Chondrocyte (in vitro differentiated cells): ENCODE measurements around the gene ACSF2. TPM values are rescaled to one million over a fixed set of nuclear protein-coding genes. Genes with fewer than 3 reads are reported as not detected.

ENCODE experiments used
- DNase-seq: peaks from one replicate; pipeline ENCODE4 v3.0.0; 2021; ENCODE audit warnings: mixed read lengths, low spot score
- H3K27ac Mint-ChIP-seq: one replicate; pipeline ENCODE4 v1.8.0; 2021; ENCODE audit warnings: mild to moderate bottlenecking, moderate library complexity, mixed read lengths; ENCODE audit not compliant: unreplicated experiment
- H3K27me3 Mint-ChIP-seq: 2 replicates; pipeline ENCODE4 v1.8.0; 2021; ENCODE audit warnings: low read depth, mixed read lengths
- H3K36me3 Mint-ChIP-seq: 2 replicates; pipeline ENCODE4 v1.8.0; 2021; ENCODE audit warnings: low read depth, mixed read lengths
- H3K4me1 Mint-ChIP-seq: 2 replicates; pipeline ENCODE4 v1.8.0; 2021; ENCODE audit warnings: low read depth, mild to moderate bottlenecking, mixed read lengths
- H3K4me3 Mint-ChIP-seq: one replicate; pipeline ENCODE4 v1.8.0; 2021; ENCODE audit warnings: mild to moderate bottlenecking, moderate library complexity, mixed read lengths; ENCODE audit not compliant: unreplicated experiment
- H3K9me3 Mint-ChIP-seq: 2 replicates; pipeline ENCODE4 v1.8.0; 2021; ENCODE audit warnings: low read depth, mixed read lengths
- total RNA-seq: library from RNA; stranded (reverse); gene quantifications from 3 replicates; pipeline ENCODE4 v1.2.1, GENCODE V29; 2021
- TF ChIP-seq, protein P1 (sequence below): fragments of 200-600 bp; sonication (generic); IDR thresholded peaks from 2 replicates; pipeline ENCODE4 v1.5.0; 2021; ENCODE audit warnings: antibody characterized with exemption, mild to moderate bottlenecking, moderate library complexity

The ACSF2 gene
- total RNA-seq, 1 donor from 2014 or later, result 17.4 TPM

DNA sequence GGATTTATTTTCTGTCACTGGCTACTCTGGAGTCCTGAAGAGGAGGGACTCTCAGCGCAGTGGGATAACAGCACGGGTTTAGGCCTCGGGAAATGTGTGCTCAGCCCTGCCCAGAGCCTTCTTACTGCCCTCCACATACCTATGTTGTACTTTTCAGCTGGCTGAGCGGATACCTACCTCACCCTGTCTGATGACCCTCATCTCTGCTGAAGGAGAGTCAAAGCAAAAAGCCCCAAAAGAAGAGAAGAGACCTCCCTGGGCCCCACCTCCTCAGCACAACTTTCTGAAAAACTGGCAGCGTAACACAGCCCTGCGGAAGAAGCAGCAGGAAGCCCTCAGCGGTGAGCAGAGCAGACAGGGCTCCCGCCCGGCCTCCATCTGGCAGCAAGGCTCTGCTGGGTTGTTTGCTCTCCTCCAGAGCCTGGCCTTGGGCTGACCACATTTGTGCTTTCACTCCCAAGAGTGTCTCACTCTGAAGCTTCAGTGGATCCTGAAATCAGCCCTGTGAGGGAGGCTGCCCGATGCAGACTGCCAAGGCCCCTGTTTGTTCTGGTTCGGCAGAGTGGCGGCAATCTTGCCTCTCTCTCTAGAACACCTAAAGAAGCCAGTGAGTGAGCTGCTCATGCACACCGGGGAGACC is 92.5 kb downstream of the ACSF2 start:
- TF ChIP-seq, protein P1, sequence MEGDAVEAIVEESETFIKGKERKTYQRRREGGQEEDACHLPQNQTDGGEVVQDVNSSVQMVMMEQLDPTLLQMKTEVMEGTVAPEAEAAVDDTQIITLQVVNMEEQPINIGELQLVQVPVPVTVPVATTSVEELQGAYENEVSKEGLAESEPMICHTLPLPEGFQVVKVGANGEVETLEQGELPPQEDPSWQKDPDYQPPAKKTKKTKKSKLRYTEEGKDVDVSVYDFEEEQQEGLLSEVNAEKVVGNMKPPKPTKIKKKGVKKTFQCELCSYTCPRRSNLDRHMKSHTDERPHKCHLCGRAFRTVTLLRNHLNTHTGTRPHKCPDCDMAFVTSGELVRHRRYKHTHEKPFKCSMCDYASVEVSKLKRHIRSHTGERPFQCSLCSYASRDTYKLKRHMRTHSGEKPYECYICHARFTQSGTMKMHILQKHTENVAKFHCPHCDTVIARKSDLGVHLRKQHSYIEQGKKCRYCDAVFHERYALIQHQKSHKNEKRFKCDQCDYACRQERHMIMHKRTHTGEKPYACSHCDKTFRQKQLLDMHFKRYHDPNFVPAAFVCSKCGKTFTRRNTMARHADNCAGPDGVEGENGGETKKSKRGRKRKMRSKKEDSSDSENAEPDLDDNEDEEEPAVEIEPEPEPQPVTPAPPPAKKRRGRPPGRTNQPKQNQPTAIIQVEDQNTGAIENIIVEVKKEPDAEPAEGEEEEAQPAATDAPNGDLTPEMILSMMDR, result no peak
- no peaks in the 10 kb centered on the region for H3K9me3 Mint-ChIP-seq
- H3K4me1 Mint-ChIP-seq, result peaks cover 36% of the 10 kb centered on the region
- H3K27ac Mint-ChIP-seq, result peak overlapping the region; percentile 75
- no peaks in the 10 kb centered on the region for H3K36me3 Mint-ChIP-seq
- no peak overlapping the region for H3K4me3 Mint-ChIP-seq
- no peak for DNase-seq
- no peaks in the 10 kb centered on the region for H3K27me3 Mint-ChIP-seq

DNA sequence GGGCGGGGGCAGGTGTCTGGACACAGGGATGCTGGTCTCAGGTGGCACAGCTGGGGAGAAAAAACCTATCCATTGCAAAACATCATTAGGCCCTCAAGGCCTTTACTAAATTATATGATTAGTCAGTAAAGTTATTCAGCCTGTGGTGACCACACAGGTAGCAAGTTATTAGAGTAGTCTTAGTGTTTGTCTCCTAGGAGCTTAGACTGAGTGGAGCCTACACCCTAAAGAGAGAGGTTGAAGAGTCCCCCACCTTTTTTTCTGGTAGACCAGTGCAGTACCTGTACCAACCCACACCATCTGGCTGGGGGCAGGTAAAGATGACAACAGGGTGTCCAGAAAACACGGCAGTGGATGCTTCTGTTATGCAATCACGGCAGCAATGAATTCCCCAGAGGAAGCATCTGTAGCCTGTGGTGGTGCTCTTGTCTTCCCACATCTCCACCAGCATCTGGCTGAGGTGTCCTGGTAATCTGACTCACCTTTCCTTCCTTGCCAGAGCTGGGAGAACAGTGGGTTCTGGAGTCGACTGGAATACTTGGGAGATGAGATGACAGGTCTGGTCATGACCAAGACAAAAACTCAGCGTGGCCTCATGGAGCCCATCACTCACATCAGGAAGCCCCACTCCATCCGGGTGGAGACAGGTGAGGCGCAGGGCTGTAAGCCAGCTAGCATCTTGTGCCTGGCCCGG is 93.3 kb downstream of the ACSF2 start:
- no peak overlapping the region for H3K4me3 Mint-ChIP-seq
- TF ChIP-seq, protein P1, result no peak
- no peaks in the 10 kb centered on the region for H3K27me3 Mint-ChIP-seq
- no peaks in the 10 kb centered on the region for H3K9me3 Mint-ChIP-seq
- H3K36me3 Mint-ChIP-seq, result no peaks in the 10 kb centered on the region
- no peak overlapping the region for H3K27ac Mint-ChIP-seq
- peaks cover 36% of the 10 kb centered on the region for H3K4me1 Mint-ChIP-seq
- DNase-seq, result no peak

DNA sequence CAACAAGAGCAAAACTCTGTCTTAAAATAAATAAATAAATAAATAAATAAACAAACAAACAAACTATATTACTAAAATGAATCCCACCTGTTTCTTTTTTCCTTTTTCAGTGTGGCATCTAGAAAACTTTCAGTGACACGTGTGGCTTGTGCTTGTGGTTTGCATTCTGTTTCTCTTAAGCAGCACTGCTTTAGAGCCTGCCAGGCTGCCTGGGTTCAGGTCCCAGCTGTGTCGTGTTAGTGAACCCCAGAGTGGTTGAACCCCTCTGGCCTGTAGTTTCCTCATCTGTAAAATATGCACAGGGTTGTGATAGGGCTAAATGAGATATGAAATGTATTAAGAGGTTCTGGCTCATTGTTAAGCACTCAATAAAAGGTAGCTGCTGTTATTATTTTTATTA is 94.5 kb downstream of the ACSF2 start:
- no peaks in the 10 kb centered on the region for H3K27me3 Mint-ChIP-seq
- peaks cover 24% of the 10 kb centered on the region for H3K4me1 Mint-ChIP-seq
- TF ChIP-seq, protein P1, result no peak
- no peaks in the 10 kb centered on the region for H3K9me3 Mint-ChIP-seq
- no peak overlapping the region for H3K27ac Mint-ChIP-seq
- no peak for DNase-seq
- no peak overlapping the region for H3K4me3 Mint-ChIP-seq
- H3K36me3 Mint-ChIP-seq, result no peaks in the 10 kb centered on the region

DNA sequence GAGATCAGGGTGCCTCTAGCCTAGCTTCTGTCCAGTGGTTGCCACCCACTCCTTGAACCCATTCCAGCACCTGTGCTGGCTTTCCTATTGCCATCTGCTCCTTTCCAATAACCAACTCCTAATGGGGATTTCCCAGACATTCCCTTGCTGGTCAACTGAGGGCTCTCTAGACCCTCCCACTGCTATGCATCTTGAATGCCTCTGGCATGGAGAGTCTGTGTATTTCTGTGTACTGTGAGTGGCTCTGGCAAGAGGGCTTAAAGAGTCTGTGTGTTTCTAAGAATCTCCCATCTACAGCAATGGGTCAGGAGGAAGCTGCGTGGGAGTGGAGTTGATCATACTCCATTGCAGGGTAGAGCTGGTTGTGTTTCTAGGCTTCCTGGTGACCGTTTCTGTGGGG is 95.5 kb downstream of the ACSF2 start:
- H3K4me1 Mint-ChIP-seq, result peaks cover 18% of the 10 kb centered on the region
- no peaks in the 10 kb centered on the region for H3K9me3 Mint-ChIP-seq
- DNase-seq, result no peak
- H3K36me3 Mint-ChIP-seq, result no peaks in the 10 kb centered on the region
- no peak overlapping the region for H3K27ac Mint-ChIP-seq
- no peak overlapping the region for H3K4me3 Mint-ChIP-seq
- TF ChIP-seq, protein P1, result no peak
- no peaks in the 10 kb centered on the region for H3K27me3 Mint-ChIP-seq

DNA sequence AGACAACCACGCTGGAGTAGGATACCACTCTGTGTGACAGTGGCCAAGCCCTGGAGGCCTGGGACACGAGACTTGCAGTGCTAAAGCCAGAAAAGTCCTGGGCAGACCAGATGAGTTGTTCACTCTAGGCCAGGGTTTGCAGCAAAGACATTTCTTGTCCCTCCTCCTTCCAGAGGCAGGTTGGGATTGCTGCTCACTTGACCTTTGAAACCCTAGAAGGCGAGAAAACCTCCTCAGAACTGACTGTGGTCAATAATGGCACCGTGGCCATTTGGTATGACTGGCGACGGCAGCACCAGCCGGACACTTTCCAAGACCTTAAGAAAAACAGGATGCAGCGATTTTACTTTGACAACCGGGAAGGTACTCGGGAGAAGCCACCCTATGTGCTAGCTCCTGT is 96.7 kb downstream of the ACSF2 start:
- H3K27ac Mint-ChIP-seq, result no peak overlapping the region
- H3K27me3 Mint-ChIP-seq, result no peaks in the 10 kb centered on the region
- DNase-seq, result no peak
- TF ChIP-seq, protein P1, result no peak
- H3K4me1 Mint-ChIP-seq, result peaks cover 7% of the 10 kb centered on the region
- no peaks in the 10 kb centered on the region for H3K36me3 Mint-ChIP-seq
- H3K9me3 Mint-ChIP-seq, result no peaks in the 10 kb centered on the region
- no peak overlapping the region for H3K4me3 Mint-ChIP-seq
